ENCODE measurements around the gene PTPRD. TPM values are rescaled to one million over a fixed set of nuclear protein-coding genes. Genes with fewer than 3 reads are reported as not detected.

Gene PTPRD
- total RNA-seq, 1 donor, result 26.3 TPM

DNA sequence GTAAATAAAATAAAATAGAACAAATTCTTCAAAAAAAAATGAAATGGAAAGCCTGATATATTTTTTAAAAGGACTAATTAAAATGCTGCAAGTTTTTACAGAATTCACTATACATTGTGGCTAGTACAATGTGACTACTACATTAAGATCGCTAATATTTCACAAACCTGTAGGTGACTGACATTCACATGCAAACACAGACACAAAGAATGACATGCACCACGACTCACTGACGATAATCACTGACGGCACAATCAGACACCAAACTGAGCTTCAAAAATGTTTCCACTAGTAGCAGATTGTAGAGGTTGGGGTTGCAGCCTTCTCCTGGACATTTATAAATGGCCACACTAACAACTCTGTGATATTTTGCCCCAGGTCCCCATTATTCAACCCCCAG, 2175.5 kb downstream of the PTPRD start:
- H3K4me3 ChIP-seq (ENCODE audit: low read depth, low read length), result no peak overlapping the region
- TF ChIP-seq, protein P1, sequence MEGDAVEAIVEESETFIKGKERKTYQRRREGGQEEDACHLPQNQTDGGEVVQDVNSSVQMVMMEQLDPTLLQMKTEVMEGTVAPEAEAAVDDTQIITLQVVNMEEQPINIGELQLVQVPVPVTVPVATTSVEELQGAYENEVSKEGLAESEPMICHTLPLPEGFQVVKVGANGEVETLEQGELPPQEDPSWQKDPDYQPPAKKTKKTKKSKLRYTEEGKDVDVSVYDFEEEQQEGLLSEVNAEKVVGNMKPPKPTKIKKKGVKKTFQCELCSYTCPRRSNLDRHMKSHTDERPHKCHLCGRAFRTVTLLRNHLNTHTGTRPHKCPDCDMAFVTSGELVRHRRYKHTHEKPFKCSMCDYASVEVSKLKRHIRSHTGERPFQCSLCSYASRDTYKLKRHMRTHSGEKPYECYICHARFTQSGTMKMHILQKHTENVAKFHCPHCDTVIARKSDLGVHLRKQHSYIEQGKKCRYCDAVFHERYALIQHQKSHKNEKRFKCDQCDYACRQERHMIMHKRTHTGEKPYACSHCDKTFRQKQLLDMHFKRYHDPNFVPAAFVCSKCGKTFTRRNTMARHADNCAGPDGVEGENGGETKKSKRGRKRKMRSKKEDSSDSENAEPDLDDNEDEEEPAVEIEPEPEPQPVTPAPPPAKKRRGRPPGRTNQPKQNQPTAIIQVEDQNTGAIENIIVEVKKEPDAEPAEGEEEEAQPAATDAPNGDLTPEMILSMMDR (IDR thresholded peaks at IDR 0.05; ENCODE audit: insufficient read depth, low read depth, low read length), result no peak
- DNase-seq (ENCODE audit: low read depth), result no peak

DNA sequence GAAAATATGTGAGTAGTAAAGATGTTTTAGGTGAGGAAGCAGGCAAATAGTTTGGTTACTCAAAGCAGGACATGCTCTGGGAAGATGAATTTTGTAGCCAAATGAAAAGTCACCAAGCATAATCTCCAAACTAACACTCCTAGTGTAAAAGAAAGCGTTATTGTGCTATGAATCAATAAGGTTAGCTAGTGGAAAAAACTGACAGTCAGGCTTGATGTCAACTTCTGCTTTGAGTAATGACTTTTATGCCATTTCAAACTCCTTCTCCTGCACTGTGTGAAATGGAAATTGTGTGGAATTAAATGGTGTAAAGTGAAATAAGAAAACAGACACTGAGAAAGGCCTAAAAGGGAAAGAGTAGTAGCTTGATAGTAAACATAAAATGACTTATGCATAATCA, 2176.0 kb downstream of the PTPRD start:
- TF ChIP-seq, protein P1 (IDR thresholded peaks at IDR 0.05; ENCODE audit: insufficient read depth, low read depth, low read length), result no peak
- no peak for DNase-seq (ENCODE audit: low read depth)
- no peak overlapping the region for H3K4me3 ChIP-seq (ENCODE audit: low read depth, low read length)

DNA sequence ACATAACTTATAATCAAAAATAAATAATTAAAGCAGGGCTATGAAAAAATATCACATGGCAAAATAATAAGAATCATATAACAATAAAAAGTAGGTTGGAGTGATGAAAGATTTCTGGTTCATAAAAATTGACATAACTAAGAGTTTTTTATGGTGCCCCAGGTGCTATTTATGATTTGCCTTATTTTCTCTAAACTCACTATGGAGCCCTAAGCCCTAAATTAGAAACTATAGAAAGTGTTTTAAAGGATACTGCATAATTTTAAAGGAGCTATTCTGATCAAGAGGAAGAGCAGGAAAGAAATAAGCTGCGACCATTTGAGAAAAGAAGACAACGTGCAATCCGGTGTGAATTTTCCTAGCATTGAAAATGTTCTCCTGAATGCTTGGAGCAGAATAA, 2178.2 kb downstream of the PTPRD start:
- no peak for DNase-seq (ENCODE audit: low read depth)
- H3K4me3 ChIP-seq (ENCODE audit: low read depth, low read length), result no peak overlapping the region
- TF ChIP-seq, protein P1 (IDR thresholded peaks at IDR 0.05; ENCODE audit: insufficient read depth, low read depth, low read length), result no peak

DNA sequence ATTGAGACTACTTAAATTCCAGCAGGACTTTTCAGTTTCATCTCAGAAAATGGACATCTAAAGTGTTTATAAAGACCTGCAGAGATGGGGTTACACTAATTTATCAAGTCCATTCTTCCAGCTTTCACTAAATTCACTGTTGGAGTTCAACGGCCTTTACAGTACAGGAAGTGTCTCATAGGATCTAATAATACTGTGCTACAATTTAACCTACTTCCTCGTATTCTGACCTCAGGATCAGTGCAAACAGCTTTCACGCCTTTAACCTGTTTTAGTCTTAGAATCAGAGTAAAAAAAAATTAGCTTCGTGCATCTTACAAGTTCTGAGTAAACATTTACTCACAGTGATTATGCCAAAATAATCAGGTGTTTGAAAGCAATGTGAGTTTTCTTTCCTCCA, 2180.6 kb downstream of the PTPRD start:
- TF ChIP-seq, protein P1 (IDR thresholded peaks at IDR 0.05; ENCODE audit: insufficient read depth, low read depth, low read length), result no peak
- no peak for DNase-seq (ENCODE audit: low read depth)
- no peak overlapping the region for H3K4me3 ChIP-seq (ENCODE audit: low read depth, low read length)

DNA sequence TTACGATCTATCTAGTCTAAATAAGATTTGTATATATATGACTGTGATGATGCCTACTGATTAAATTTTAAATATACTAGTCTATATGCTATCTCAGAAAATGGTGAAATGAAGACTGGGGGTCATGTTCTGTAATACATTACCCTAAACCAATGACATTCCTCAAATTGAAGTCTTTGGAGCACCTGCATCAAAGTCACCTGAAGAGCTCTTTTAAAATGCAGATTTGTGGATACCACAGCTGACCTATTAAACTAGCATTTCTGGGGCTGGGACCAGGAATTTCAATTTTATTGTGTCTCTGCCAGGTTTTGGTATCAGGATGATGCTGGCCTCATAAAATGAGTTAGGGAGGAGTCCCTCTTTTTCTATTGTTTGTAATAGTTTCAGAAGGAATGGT, 2181.3 kb downstream of the PTPRD start:
- TF ChIP-seq, protein P1 (IDR thresholded peaks at IDR 0.05; ENCODE audit: insufficient read depth, low read depth, low read length), result no peak
- no peak overlapping the region for H3K4me3 ChIP-seq (ENCODE audit: low read depth, low read length)
- DNase-seq (ENCODE audit: low read depth), result no peak

DNA sequence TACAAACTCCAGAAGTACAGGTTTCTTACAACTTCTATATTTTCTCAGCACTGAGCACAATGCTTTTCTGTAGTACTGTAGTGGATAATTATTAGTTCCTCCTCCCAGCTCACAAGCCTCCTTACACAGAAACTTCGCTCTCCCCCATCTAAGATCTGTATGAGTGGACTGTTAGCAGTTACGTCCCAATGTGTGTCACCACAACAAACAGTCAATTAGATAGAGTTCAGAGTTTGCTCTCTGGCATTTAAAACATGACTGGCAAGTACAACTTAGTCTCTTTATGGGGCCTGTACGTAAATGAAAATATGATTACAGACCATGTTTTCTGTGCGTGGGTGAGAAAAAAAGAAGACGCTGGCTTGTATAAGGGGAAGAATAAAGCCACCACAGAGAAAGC, 2181.9 kb downstream of the PTPRD start:
- DNase-seq (ENCODE audit: low read depth), result no peak
- TF ChIP-seq, protein P1 (IDR thresholded peaks at IDR 0.05; ENCODE audit: insufficient read depth, low read depth, low read length), result no peak
- no peak overlapping the region for H3K4me3 ChIP-seq (ENCODE audit: low read depth, low read length)

DNA sequence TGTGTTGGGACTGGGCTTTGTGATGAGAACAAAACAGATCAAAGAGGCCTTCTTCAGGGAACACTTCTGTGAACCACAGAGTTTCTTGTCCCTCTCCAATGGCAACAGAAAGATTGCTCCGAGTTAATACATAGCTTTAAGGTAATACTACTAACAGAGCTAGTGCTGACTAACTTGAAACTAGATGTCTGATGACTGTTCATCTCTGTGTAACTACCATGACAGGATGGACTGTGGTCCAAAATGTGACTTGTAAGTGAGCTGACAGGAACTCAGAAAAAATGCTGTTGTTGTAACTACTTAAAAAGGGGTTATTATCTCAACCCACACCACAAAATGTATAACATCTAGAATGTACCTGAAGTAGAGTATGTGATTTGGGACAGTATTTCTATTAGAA, 2183.0 kb downstream of the PTPRD start:
- H3K4me3 ChIP-seq (ENCODE audit: low read depth, low read length), result no peak overlapping the region
- no peak for DNase-seq (ENCODE audit: low read depth)
- TF ChIP-seq, protein P1 (IDR thresholded peaks at IDR 0.05; ENCODE audit: insufficient read depth, low read depth, low read length), result no peak

Data from fibroblast of villous mesenchyme (primary cell).